DMS79 (cell line): ENCODE data around the gene VPS13C.

Source experiments
- DNase-seq: peaks from one replicate; lab custom pipeline; 2025; lab: John Stamatoyannopoulos, UW

Gene VPS13C

GRCh38 chr15:62060113-62060895, at the start of gene VPS13C:
VPS13C (minus strand) TSS chr15:62060447; CDS start chr15:62060374, 73 bp downstream.
- DNase-seq, result peak; percentile 50

GRCh38 chr15:62109437-62109836, 49.2 kb upstream of the VPS13C start:
- DNase-seq, result no peak

- DNase-seq, result no peak
Measured at GRCh38 chr15:62108411-62108810, 48.2 kb upstream of the VPS13C start.

GRCh38 chr15:62107571-62108121, 47.4 kb upstream of the VPS13C start:
- DNase-seq, result no peak

- no peak for DNase-seq
Measured at GRCh38 chr15:62106096-62106495, 45.8 kb upstream of the VPS13C start.

GRCh38 chr15:62105266-62105665, 45.0 kb upstream of the VPS13C start:
- peak; percentile 9 for DNase-seq

GRCh38 chr15:62104846-62105245, 44.6 kb upstream of the VPS13C start:
- DNase-seq, result no peak

DNA sequence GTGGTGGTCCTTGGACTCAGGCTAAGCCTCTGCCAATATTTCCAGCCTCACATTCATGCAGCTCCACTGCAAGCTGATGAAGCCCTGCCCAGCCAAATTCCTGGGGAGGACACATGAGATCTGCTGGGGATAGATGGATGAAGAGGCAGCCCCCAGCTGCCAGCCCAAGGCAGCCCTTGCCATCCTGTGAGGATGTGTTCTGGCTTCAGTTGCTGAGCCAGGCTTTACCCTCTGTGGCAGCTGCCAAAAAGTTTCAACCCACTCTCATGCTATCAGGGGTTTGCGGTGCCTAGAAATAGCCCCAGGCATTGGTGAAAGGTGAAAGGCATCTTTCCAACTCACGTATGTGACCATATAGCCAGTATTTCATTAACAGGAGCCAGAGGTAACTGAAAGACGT, 44.2 kb upstream of the VPS13C start:
- DNase-seq, result no peak

- no peak for DNase-seq
Measured at GRCh38 chr15:62103431-62103830, 43.2 kb upstream of the VPS13C start.

DNA sequence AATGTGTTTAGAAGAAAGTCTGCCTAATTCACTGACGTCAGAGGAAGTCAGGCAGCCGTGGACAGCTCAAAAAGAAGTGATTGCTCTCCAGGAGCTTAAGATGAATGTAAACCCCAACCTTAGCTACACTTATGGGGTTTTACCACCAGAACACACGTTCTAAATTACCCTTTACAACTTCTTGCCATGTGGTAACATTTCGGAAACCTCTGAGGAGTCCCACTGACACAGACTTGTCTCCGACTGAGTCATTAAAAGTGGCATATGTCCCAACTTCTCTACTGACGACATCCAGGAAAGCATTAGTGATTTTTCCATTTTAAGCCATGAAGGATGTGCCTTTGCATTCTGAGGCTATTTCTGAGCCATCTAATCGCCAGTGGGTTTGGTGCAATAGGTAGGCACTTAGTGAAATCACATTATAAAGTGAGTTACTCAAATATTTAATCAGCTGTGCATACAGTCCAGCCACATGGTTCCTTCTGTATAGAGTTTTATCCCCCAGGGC, 38.9 kb upstream of the VPS13C start:
- no peak for DNase-seq

DNA sequence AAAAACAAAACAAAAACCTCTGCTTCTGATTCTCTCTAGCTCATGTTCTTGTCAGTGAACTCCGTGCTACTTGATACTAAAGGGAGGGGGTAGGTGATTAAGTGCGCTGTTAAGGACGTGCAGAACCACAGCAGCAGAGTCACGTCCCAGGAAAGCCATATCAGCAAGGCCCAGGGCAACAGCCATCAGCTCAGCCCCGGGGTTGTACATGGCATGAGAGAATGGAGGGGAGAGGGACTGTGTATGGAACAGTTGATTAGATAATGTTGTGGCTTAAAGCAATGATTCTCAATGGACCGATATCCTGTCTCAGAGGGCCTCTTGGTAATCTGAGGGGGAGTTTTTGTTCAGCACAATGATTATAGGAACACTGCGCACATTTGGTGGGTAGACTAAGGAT, 34.1 kb upstream of the VPS13C start:
- DNase-seq, result no peak

DNA sequence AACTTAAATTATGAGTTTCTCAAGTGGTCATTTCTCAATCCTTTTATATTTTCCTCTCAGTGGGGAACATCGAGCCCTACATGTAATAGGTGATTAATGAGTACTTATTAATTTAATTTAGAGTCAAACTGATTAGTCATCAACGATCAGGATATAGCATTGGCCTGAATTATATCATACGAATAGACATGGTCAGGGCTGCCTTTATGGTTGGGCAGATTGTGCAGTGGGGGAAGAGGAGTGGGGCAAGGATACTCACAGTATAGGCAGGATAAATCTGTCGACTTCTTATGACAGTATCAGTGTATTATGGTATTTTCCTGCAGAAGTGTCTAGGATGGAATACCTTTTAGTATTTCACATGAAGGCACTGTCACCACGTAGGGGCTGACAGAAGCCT, 33.6 kb upstream of the VPS13C start:
- no peak for DNase-seq

GRCh38 chr15:62090988-62091387, 30.7 kb upstream of the VPS13C start:
- DNase-seq, result no peak

DNA sequence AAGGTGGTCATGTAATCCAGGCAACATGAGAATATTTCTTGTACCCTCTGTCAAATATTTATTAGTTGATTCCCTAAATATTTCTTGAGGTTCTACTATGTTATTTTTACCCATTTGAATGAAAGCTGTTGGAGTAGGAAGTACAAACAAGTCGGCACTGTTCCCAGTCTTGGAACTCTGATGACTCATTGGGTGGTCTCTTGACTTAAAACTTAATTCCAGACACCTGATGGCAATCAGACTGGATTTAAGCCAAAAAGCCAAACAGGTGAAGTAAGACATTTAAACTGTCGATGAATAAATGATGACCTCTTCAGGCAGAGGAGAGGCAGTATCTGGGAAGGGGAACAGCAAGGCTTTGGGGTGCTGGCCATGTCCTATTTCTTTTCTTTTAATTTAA, 29.4 kb upstream of the VPS13C start:
- DNase-seq, result peak; percentile 13

DNA sequence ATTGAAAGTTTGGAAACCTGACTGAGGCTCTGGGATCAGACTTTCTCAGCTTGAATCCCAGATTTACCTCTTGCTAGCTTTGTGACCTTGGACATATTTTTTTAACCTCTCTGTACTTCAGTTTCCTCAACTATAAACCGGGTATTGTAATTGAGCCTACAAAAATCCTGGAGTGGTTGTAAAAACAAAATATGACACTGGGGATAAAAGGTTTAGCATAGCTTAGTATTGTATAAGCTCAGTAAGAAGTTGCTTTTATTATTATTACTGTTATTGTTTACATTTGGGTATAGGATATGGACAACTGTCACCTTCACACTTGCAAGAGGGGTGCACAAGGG, 28.1 kb upstream of the VPS13C start:
- DNase-seq, result no peak

DNA sequence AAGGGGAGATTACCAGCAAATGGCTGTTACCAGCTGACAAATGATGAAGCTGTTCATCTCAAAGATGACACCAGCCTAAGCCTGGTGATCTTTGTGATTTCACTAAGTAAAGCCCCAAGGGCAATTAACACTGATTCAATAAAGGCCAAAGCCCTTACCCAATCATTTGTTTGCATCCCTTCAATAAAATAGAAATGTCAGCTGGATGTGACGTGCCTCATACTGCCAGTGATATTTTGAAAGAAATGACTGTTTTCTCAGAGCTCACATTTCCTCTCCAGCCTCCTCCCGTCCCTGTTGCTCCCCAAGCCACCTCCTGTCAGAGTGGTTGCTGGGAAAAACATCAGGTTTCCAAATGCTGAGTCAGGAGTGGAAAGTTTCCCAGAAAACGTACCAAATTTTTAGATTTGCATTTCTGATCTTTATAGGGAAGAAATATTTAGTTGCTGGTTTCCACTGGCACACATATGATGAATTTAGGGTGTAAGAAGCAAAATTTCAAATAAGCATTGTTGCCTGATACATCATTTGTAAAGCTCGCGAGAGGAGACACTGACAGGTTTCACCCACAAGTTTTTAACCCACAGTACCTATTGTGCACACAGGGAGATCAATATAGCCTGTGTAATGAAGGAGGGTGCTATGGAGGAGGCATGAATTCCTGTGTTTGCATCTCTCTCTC, 27.6 kb upstream of the VPS13C start:
- DNase-seq, result no peak

- DNase-seq, result no peak
Measured at GRCh38 chr15:62085740-62086139, 25.5 kb upstream of the VPS13C start.

DNA sequence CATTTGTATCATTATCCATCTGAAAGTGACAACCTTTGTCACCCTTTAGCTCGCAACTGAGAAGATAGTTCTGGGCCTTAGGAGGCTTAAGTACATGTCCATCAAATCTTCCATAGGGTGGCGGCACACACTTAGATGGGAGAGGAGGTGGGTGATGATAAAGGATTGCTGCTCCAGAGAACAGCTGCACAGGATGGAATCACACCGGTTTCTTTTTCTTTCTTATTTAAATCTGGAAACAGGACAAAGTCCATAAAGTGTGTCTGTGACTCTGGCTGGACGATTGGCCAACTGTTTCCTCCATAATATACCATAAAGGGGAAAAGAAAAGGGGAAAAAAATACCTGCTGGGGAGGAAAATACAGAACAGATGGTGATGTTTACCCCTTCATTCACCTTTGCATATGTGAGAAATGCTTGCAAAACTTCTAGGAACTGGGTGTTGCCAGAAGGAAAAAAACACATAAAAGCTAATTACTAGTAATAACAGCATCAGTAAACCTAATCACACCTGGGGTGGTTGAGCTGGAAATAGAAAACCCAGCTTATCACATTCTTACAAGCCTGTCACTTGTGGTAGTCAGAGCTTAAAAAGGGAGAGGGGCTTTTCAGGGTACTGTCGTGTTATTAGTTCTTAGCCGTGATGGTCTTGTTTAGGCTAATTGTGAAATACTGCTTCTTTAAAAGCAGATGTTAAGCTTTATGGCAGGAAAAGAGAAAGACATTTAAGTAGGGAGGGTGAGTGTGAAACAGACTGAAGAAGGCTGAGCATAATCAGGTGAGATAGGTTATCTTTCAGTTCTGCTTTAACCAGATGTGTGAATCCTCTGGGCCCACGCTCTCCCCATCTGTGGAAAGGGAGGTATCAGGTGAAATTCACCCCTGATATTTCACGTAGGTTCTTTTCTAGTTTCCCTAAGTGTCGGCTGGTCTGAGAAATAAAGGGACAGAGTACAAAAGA, 23.2 kb upstream of the VPS13C start:
- DNase-seq, result no peak

GRCh38 chr15:62079594-62079993, 19.3 kb upstream of the VPS13C start:
- DNase-seq, result no peak

GRCh38 chr15:62075595-62076277, 15.5 kb upstream of the VPS13C start:
- DNase-seq, result peak; percentile 37

DNA sequence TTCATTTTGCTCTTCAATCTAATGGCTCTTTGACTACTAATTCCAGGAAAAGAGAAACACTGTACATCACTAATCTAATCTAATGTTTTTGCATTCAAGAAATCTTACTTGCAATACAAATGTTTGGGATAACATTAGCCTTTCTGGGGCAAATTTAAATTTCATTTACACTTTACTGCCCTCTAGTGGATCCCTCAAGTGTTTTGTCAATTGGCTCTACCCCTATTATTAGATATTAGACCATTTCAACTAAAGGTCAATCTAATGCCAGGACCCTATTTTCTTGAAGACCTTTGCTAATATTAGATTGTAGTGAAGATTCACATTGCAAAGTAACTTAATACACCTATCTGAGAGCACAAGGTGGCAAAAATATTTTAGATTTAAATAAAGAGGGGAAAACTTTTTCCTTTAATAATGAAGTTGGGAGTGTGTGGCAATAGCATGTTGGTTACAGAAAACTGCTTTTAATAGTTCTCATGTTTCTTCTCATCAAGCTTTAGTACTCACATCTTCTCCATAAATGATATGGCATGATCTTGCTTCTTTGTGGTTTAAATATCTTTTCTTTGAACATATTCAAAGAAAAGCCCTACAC, 11.6 kb upstream of the VPS13C start:
- DNase-seq, result no peak
